GM13976 (cell line): ENCODE data around the gene SLC43A2.
A peak's percentile ranks its signal among the peaks of the same experiment; 100 is the strongest.

ENCODE experiments used
- DNase-seq: peaks from one replicate; pipeline ENCODE4 v3.0.0; 2012; ENCODE audit warnings: low spot score
- CTCF ChIP-seq: IDR thresholded peaks from 2 replicates; pipeline ENCODE4 v1.5.1; 2012; ENCODE audit warnings: borderline replicate concordance, mild to moderate bottlenecking; ENCODE audit not compliant: insufficient read depth; ENCODE audit errors: extremely low read depth, missing control alignments, control extremely low read depth
- in situ Hi-C: fragments of 300-500 bp; cut with MboI; formaldehyde crosslinking; loops from one replicate; pipeline ENCODE4 v1.12.0; 2022; ENCODE audit warnings: low sequenced_read_pairs, mixed read lengths, inconsistent platforms; ENCODE audit not compliant: unreplicated experiment

SLC43A2 gene

DNA sequence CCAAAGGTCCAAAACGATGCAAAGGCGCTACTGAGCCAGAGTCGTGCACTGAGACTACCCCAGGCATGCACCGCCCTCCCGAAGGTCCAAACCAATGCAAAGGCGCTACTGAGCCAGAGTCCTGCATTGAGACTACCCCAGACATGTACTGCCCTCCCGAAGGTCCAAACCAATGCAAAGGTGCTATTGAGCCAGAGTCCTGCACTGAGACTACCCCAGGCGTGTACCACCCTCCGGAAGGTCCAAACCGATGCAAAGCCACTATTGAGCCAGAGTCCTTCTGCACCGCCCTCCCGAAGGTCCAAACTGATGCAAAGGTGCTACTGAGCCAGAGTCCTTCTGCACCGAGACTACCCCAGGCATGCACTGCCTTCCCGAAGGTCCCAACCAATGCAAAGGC, 27.1 kb downstream of the SLC43A2 start:
- DNase-seq: no peak
- TF ChIP-seq CTCF: no peak
- in situ Hi-C loops: no loop called here

GRCh38 chr17:1598399-1599095, 30.1 kb downstream of the SLC43A2 start:
- in situ Hi-C loops: no loop called here
- DNase-seq: no peak
- TF ChIP-seq CTCF: no peak

- in situ Hi-C loops: no loop called here
- no peak for TF ChIP-seq CTCF
- DNase-seq: no peak
These were observed 30.7 kb downstream of the SLC43A2 start for GRCh38 chr17:1597861-1598342.

DNA sequence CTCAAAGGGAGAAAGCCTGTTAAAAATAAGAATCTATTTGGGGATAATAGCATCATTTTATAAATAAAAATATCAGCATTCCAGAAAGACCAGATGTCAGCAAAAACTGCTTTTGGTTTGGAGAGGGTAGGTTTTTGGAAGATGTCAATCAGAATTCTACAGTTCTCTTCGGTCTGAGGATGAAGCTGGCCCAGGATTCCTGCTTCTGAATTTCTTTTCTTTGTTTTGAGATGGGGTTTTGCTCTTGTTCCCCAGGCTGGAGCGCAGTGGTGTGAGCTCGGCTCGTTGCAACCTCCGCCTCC, 35.1 kb downstream of the SLC43A2 start:
- no peak for DNase-seq
- in situ Hi-C loops: no loop called here
- no peak for TF ChIP-seq CTCF

GRCh38 chr17:1592751-1593629, 35.6 kb downstream of the SLC43A2 start:
- in situ Hi-C loops: no loop called here
- peak; percentile 69 for DNase-seq
- no peak for TF ChIP-seq CTCF

- TF ChIP-seq CTCF: no peak
These were observed 37.1 kb downstream of the SLC43A2 start for GRCh38 chr17:1591474-1592090.

More at GRCh38 chr17:1591474-1592090, 37.1 kb downstream of the SLC43A2 start:
- in situ Hi-C loops: no loop called here
- no peak for DNase-seq
